ENCODE measurements around the gene CDKAL1. TPM values are rescaled to one million over a fixed set of nuclear protein-coding genes. Genes with fewer than 3 reads are reported as not detected.

Gene CDKAL1
- total RNA-seq, 1 donor from 2014 or later = 11.3 TPM

DNA sequence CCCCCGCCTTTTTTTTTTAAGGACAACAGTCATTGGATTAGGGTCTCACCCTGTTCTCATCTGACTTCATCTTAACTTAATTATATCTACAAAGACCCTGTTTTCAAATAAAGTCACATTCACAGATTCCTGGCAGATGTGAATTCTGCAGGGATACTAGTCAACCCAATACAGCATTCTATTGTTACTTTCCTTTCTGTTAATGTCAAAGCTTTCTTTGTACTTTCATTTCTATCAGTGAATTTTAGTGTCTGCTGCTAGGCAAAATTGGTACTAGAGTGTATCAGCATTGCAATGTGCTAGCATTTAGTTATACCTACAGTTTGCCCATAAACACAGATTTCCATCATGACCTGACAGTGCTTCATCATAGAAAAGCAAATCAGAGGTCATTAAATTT lies 281.9 kb downstream of the CDKAL1 start:
- Histone ChIP-seq H3K27ac (no peak overlapping the region), H3K4me1 (peaks cover 2% of the 10 kb centered on the region), H3K36me3 (no peaks in the 10 kb centered on the region), H3K27me3 (no peaks in the 10 kb centered on the region), H3K4me3 (no peak overlapping the region), H3K9me3 (no peaks in the 10 kb centered on the region)
- intact Hi-C loops (cut with DNase I) = no loop called here
- TF ChIP-seq POLR2A (IDR thresholded peaks at IDR 0.05) (no peak), CTCF (IDR thresholded peaks at IDR 0.05) (no peak), POLR2AphosphoS5 (IDR thresholded peaks at IDR 0.05; ENCODE audit: insufficient read depth in 1 of 2, low read depth in 1 of 2) (no peak)
- DNase-seq (ENCODE audit: extremely low spot score in 2 of 2) = no peak

GRCh38 chr6:20817806-20818320 lies 283.6 kb downstream of the CDKAL1 start:
- Histone ChIP-seq H3K27me3 (no peaks in the 10 kb centered on the region), H3K9me3 (no peaks in the 10 kb centered on the region), H3K4me3 (no peak overlapping the region), H3K36me3 (no peaks in the 10 kb centered on the region), H3K4me1 (no peaks in the 10 kb centered on the region), H3K27ac (no peak overlapping the region)
- DNase-seq (ENCODE audit: extremely low spot score in 2 of 2) = no peak
- TF ChIP-seq POLR2A (IDR thresholded peaks at IDR 0.05) (no peak), CTCF (IDR thresholded peaks at IDR 0.05) (no peak), POLR2AphosphoS5 (IDR thresholded peaks at IDR 0.05; ENCODE audit: insufficient read depth in 1 of 2, low read depth in 1 of 2) (no peak)
- intact Hi-C loops (cut with DNase I) = no loop called here

DNA sequence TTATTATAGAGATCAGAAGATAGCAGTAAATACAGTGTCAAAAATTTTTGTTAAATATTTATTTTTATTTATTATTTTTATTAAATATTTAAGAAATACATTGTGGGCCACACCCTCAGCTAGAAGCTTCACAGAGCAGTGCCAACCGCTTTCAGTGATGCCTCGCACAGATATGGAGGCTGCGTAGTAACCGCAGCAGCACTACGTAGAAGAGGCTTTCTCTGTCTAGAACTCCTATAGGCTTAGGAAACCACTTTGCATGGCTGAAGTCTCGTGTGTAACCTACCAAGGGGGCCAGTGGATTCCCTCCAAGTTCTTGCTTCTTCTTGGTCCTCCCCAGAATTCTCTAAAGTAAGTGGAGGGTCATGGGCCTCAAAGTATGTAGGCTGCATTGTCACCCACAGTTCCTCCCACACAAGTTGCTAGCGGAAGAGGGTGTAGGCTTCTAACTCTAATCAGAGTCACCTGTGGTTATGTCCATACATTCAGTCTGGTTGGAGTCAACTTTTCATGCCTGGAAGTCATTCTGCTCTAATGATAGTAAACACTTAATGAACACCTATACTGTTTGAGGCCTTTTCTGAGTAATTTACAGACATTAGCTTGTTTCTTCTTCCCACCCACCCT lies 285.6 kb downstream of the CDKAL1 start:
- no peaks in the 10 kb centered on the region for H3K36me3 ChIP-seq
- no peak overlapping the region for H3K27ac ChIP-seq
- intact Hi-C loops (cut with DNase I) = no loop called here
- H3K4me1 ChIP-seq = no peaks in the 10 kb centered on the region
- no peak for DNase-seq (ENCODE audit: extremely low spot score in 2 of 2)
- no peaks in the 10 kb centered on the region for H3K9me3 ChIP-seq
- H3K4me3 ChIP-seq = no peak overlapping the region
- no peaks in the 10 kb centered on the region for H3K27me3 ChIP-seq
- TF ChIP-seq POLR2A (IDR thresholded peaks at IDR 0.05) (no peak), POLR2AphosphoS5 (IDR thresholded peaks at IDR 0.05; ENCODE audit: insufficient read depth in 1 of 2, low read depth in 1 of 2) (no peak), CTCF (IDR thresholded peaks at IDR 0.05) (no peak)

DNA sequence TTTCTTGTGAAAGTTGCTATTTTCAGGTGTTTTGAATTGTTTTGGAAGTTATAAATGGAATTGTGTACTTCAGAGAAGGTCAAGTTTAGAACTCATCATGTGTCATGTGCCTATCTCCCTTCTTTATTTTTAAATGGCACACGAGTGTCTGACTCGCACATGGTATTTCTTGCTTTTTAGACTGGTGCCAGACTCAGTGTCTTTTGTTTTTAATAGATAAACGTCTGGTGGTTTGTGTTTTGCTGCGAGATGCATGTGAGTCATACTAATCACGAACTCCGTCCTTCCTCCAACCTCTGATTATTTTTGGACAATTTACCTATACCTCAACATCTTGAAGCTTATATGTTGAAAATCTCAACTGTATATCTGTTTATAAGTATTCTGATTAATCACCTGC lies 292.1 kb downstream of the CDKAL1 start:
- no peak for TF ChIP-seq POLR2A (IDR thresholded peaks at IDR 0.05)
- TF ChIP-seq POLR2AphosphoS5 (IDR thresholded peaks at IDR 0.05; ENCODE audit: insufficient read depth in 1 of 2, low read depth in 1 of 2) = no peak
- TF ChIP-seq CTCF (IDR thresholded peaks at IDR 0.05) = no peak
- peaks cover 15% of the 10 kb centered on the region for H3K4me1 ChIP-seq
- no peaks in the 10 kb centered on the region for H3K27me3 ChIP-seq
- no peaks in the 10 kb centered on the region for H3K9me3 ChIP-seq
- no peak for DNase-seq (ENCODE audit: extremely low spot score in 2 of 2)
- H3K36me3 ChIP-seq = no peaks in the 10 kb centered on the region
- no peak overlapping the region for H3K4me3 ChIP-seq
- H3K27ac ChIP-seq = peak overlapping the region; percentile 28
- intact Hi-C loops (cut with DNase I) = no loop called here

DNA sequence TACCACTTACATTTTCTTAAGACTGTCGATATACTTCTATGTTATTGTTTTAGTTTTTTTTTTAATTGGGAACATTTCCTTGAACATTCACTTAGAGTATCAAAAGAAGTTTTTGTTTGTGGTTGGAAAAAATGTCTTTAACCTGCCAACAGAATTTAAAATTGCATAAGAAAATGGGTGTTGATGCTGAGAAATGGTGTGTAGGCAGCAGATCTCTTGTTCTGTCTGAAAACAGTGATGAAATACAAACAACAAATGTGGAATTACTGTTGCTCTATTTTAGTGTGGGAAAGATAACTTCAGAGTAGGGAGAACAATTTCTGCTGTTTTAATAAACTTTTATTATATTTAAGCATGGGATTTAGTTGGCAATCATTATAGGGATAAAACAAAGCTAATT lies 293.5 kb downstream of the CDKAL1 start:
- intact Hi-C loops (cut with DNase I) = no loop called here
- Histone ChIP-seq H3K4me1 (peaks cover 15% of the 10 kb centered on the region), H3K27ac (peak overlapping the region; percentile 63), H3K4me3 (no peak overlapping the region), H3K36me3 (no peaks in the 10 kb centered on the region), H3K9me3 (no peaks in the 10 kb centered on the region), H3K27me3 (no peaks in the 10 kb centered on the region)
- no peak for DNase-seq (ENCODE audit: extremely low spot score in 2 of 2)
- no peak for TF ChIP-seq CTCF (IDR thresholded peaks at IDR 0.05)
- peak in 1 of 2 donors; percentile 23 for TF ChIP-seq POLR2AphosphoS5 (IDR thresholded peaks at IDR 0.05; ENCODE audit: insufficient read depth in 1 of 2, low read depth in 1 of 2)

Measured in vagina (tissue), 2 donors.